Measurements from ENCODE around the gene TXNRD1.

The TXNRD1 gene

GRCh38 chr12:104333692-104334255 lies 118.2 kb downstream of the TXNRD1 start:
- H3K4me3 ChIP-seq (ENCODE audit: control insufficient read depth, low read depth, low read length) = no peak overlapping the region
- DNase-seq (ENCODE audit: low read depth) = no peak
- no peak for TF ChIP-seq CTCF (conservative IDR thresholded peaks at IDR 0.05; ENCODE audit: control insufficient read depth, insufficient read depth, low read depth, low read length)

GRCh38 chr12:104334581-104334980 lies 119.0 kb downstream of the TXNRD1 start:
- H3K4me3 ChIP-seq (ENCODE audit: control insufficient read depth, low read depth, low read length) = no peak overlapping the region
- no peak for TF ChIP-seq CTCF (conservative IDR thresholded peaks at IDR 0.05; ENCODE audit: control insufficient read depth, insufficient read depth, low read depth, low read length)
- DNase-seq (ENCODE audit: low read depth) = peak; percentile 20

DNA sequence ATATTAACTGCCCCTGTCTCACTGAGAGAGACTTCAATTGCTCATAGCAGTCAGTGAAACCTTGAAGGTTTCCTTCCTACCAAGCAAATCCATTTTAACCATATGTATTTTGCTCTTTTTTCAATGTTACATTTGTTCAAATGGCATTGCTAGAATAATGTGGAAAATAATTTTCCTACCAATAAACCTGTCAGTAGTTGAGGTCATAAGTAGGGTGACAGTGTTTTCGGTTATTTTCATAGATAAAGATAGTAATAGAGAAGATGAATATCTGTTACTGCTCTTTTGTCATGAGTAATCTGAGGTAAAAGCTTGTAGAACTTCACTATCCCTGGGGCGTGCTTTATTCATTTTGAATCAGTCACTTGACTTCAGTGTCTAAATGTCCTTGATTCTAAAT lies 120.5 kb downstream of the TXNRD1 start:
- no peak overlapping the region for H3K4me3 ChIP-seq (ENCODE audit: control insufficient read depth, low read depth, low read length)
- no peak for DNase-seq (ENCODE audit: low read depth)
- TF ChIP-seq CTCF (conservative IDR thresholded peaks at IDR 0.05; ENCODE audit: control insufficient read depth, insufficient read depth, low read depth, low read length) = no peak

- no peak for DNase-seq (ENCODE audit: low read depth)
- no peak for TF ChIP-seq CTCF (conservative IDR thresholded peaks at IDR 0.05; ENCODE audit: control insufficient read depth, insufficient read depth, low read depth, low read length)
- no peak overlapping the region for H3K4me3 ChIP-seq (ENCODE audit: control insufficient read depth, low read depth, low read length)
Measured at GRCh38 chr12:104337030-104337558, 121.5 kb downstream of the TXNRD1 start.

DNA sequence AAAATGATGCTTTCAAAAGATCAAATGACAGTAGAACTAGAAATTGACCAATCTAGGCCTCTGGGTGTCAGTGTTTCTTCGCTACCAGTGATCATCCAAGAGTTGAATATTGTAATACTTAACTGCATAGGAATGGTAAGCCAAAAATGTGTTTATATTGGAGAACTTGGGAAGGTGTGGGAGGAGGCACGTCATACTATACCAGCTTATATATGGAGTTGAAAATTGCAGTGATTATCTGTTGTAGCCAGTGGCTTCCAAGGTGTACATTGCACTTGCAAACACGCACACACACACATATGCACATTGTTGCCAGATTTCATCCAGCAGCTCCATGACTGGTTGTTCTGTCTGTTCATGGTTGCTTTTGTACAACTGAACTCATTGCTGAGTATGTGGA lies 124.1 kb downstream of the TXNRD1 start:
- TF ChIP-seq CTCF (conservative IDR thresholded peaks at IDR 0.05; ENCODE audit: control insufficient read depth, insufficient read depth, low read depth, low read length) = peak; percentile 17

GRCh38 chr12:104340177-104340576 lies 124.6 kb downstream of the TXNRD1 start:
- no peak overlapping the region for H3K4me3 ChIP-seq (ENCODE audit: control insufficient read depth, low read depth, low read length)
- peak; percentile 77 for DNase-seq (ENCODE audit: low read depth)

More for the DNA sequence above, 124.1 kb downstream of the TXNRD1 start:
- peak; percentile 56 for DNase-seq (ENCODE audit: low read depth)
- H3K4me3 ChIP-seq (ENCODE audit: control insufficient read depth, low read depth, low read length) = no peak overlapping the region

More at GRCh38 chr12:104340177-104340576, 124.6 kb downstream of the TXNRD1 start:
- no peak for TF ChIP-seq CTCF (conservative IDR thresholded peaks at IDR 0.05; ENCODE audit: control insufficient read depth, insufficient read depth, low read depth, low read length)
